ENCODE data around the gene DRC1.

DNA sequence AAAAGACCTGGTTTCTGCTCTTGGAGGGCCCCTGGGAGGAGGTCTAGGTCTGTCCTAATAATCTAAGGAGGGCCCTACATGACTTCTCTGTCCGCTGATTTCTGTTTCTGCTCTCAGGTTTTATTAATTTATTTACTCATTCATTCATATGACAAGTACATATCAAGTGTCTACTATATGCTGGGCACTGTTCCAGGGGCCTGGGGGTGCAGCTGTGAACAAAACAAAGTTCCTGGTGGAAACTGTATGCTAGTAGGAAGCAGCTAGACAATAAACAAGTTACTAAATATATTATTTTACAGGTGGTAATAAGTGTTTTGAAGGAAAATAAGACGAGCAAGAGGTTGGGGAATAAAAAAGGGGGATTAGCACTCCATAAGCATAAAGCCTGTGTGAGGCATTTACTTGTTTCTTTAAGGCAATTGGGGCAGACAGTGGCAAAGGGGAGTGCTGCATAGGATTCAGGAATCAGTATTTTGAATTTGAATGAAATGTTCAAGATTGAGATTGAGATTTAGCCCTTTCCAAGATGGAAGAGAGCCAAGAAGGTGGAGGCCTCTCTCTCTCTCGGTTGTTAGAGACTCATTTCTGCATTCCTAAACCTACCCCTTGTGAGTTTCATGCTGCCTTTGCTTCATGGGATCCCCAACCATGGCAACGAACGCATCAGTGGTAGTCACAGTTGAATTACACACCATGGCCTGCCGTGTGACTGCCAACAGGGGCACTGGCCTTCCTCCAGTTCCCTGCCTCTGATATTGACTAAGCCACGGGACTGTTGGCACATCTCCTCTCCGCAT, 28.3 kb downstream of the DRC1 start:
- TF ChIP-seq, protein P1, sequence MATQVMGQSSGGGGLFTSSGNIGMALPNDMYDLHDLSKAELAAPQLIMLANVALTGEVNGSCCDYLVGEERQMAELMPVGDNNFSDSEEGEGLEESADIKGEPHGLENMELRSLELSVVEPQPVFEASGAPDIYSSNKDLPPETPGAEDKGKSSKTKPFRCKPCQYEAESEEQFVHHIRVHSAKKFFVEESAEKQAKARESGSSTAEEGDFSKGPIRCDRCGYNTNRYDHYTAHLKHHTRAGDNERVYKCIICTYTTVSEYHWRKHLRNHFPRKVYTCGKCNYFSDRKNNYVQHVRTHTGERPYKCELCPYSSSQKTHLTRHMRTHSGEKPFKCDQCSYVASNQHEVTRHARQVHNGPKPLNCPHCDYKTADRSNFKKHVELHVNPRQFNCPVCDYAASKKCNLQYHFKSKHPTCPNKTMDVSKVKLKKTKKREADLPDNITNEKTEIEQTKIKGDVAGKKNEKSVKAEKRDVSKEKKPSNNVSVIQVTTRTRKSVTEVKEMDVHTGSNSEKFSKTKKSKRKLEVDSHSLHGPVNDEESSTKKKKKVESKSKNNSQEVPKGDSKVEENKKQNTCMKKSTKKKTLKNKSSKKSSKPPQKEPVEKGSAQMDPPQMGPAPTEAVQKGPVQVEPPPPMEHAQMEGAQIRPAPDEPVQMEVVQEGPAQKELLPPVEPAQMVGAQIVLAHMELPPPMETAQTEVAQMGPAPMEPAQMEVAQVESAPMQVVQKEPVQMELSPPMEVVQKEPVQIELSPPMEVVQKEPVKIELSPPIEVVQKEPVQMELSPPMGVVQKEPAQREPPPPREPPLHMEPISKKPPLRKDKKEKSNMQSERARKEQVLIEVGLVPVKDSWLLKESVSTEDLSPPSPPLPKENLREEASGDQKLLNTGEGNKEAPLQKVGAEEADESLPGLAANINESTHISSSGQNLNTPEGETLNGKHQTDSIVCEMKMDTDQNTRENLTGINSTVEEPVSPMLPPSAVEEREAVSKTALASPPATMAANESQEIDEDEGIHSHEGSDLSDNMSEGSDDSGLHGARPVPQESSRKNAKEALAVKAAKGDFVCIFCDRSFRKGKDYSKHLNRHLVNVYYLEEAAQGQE (IDR thresholded peaks at IDR 0.05; ENCODE audit: borderline replicate concordance), result no peak
- TF ChIP-seq, protein P2, sequence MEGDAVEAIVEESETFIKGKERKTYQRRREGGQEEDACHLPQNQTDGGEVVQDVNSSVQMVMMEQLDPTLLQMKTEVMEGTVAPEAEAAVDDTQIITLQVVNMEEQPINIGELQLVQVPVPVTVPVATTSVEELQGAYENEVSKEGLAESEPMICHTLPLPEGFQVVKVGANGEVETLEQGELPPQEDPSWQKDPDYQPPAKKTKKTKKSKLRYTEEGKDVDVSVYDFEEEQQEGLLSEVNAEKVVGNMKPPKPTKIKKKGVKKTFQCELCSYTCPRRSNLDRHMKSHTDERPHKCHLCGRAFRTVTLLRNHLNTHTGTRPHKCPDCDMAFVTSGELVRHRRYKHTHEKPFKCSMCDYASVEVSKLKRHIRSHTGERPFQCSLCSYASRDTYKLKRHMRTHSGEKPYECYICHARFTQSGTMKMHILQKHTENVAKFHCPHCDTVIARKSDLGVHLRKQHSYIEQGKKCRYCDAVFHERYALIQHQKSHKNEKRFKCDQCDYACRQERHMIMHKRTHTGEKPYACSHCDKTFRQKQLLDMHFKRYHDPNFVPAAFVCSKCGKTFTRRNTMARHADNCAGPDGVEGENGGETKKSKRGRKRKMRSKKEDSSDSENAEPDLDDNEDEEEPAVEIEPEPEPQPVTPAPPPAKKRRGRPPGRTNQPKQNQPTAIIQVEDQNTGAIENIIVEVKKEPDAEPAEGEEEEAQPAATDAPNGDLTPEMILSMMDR (IDR thresholded peaks at IDR 0.05; ENCODE audit: poor library complexity, severe bottlenecking), result no peak

Measured in neural cell (in vitro differentiated cells).